ENCODE results near the gene PANK4.

GRCh38 chr1:2556678-2557481 lies 30.5 kb upstream of the PANK4 start:
- no peak for TF ChIP-seq BCL11A (IDR thresholded peaks at IDR 0.05; ENCODE audit: low read depth in 2 of 2, low read length in 2 of 2)
- no peak for TF ChIP-seq JUN (IDR thresholded peaks at IDR 0.05; ENCODE audit: low read depth, low read length)

All from H1 (cell line).